IPS DF 6.9 (cell line): ENCODE measurements around the gene RBM20.
"Not testable (repeated sequence)": the region's sequence is repeated elsewhere in the genome, so short reads cannot be mapped to it uniquely, and the experiment has no call there.

Experiments
- DNase-seq: peaks from one replicate; pipeline ENCODE4 v3.0.0-alpha.2; 2013; ENCODE audit warnings: low read depth, low spot score
- H3K27ac ChIP-seq: one replicate; pipeline ENCODE4 v1.5.1; 2013; ENCODE audit warnings: low read length, control low read depth
- H3K27me3 ChIP-seq: 2 replicates; pipeline ENCODE4 v1.6.1; 2013; ENCODE audit warnings: mild to moderate bottlenecking, low read length; ENCODE audit not compliant: control insufficient read depth, insufficient read depth
- H3K36me3 ChIP-seq: 2 replicates; pipeline ENCODE4 v1.6.1; 2013; ENCODE audit warnings: low read length; ENCODE audit not compliant: control insufficient read depth, insufficient read depth
- H3K4me1 ChIP-seq: 2 replicates; pipeline ENCODE4 v1.6.1; 2013; ENCODE audit warnings: low read length; ENCODE audit not compliant: control insufficient read depth, insufficient read depth
- H3K4me3 ChIP-seq: 2 replicates; pipeline ENCODE4 v1.5.1; 2013; ENCODE audit warnings: mild to moderate bottlenecking, low read length
- H3K9me3 ChIP-seq: 2 replicates; pipeline ENCODE4 v1.6.1; 2013; ENCODE audit warnings: low read length, inconsistent platforms; ENCODE audit not compliant: control insufficient read depth, insufficient read depth
- whole genome bisulfite sequencing: extraction: QIAGEN DNeasy Blood & Tissue Kit; methylation state at CpG from one replicate; pipeline ENCODE4 v1.1.7; 2013; ENCODE audit warnings: mixed read lengths, missing lambda C conversion rate; ENCODE audit not compliant: insufficient read length, insufficient coverage; 5-methylcytosine and 5-hydroxymethylcytosine counted together

RBM20 gene

GRCh38 chr10:110764378-110764777 lies 120.2 kb downstream of the RBM20 start:
- Histone ChIP-seq H3K4me3 (no peak overlapping the region), H3K4me1 (no peaks in the 10 kb centered on the region), H3K27me3 (no peaks in the 10 kb centered on the region), H3K9me3 (no peaks in the 10 kb centered on the region), H3K36me3 (no peaks in the 10 kb centered on the region), H3K27ac (no peak overlapping the region)
- DNase-seq = no peak
- no CpG with 5 or more reads among the region's 12 CpGs for WGBS

DNA sequence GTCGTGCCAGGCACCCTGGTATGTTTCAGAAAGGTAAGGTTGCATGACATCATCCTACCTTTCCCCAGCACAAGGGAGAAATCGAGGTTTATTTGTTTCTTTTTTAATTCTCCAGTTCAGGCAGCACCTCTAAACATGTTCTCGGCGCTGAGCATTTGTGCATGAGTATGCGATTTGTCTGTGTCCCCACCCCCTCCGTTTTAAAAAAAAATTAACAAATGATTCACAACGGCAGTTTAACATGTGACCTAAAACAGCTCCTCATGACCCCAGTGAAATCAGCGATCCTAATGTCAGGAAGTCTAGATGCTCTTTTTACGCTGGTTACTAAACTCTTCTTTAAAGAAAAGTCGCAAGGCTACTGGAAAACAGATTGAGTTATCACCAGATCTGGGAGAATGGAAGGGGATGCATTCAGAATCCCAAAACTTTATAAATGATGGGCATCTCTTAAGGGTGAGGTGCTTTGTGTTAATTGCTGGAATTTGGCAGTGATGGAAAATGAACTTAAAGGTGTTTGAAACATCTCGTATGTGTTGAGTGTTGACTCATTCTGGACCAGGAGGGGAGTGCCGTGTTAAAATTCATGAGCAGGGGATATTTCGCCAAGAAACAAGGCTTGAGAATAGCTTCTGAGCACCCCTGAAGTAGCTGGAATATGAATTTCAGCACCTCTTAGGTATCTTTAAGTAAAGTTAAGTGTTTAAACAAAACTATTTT lies 120.8 kb downstream of the RBM20 start:
- H3K4me3 ChIP-seq = no peak overlapping the region
- no peak overlapping the region for H3K27ac ChIP-seq
- H3K36me3 ChIP-seq = no peaks in the 10 kb centered on the region
- no peaks in the 10 kb centered on the region for H3K27me3 ChIP-seq
- H3K9me3 ChIP-seq = no peaks in the 10 kb centered on the region
- DNase-seq = no peak
- H3K4me1 ChIP-seq = no peaks in the 10 kb centered on the region
- no CpG with 5 or more reads among the region's 13 CpGs for WGBS

DNA sequence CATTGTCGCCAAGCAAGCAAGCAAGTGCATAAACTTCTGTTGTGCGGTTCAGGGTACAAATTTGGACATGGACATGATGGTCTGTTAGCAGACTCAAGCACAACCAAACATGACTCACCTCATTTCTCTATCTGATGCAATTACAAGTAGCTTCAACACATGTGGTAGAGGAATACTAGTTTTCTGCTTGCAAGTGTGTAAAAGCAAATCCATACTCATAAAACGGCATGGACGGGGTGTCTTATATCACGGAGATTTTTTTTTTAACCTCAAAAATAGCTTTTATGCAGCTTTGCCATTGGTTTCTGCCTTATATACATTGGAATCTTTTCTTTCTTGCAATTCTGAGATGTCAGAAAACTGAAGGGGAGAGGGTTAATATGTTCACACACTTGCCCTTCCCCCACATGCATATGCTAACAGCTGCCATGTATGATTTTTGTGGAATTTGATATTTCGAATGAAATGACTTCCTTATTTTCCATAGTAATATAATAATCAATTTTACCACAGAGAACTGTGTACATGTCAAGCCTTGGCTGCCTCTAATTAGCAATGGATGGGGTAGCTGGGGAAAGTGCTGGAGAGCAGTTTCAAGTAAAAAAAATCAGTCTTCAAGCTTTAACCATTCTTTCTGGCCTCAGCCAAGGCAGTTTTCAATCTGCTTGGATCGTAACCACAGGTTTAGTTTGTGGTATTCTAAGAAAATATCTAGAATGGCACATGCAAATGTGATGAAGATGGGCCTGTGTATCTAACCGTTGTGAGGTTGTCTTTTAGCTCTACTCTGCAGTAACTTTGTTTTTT lies 121.6 kb downstream of the RBM20 start:
- Histone ChIP-seq H3K27me3 (no peaks in the 10 kb centered on the region), H3K4me1 (no peaks in the 10 kb centered on the region), H3K36me3 (no peaks in the 10 kb centered on the region), H3K27ac (no peak overlapping the region), H3K9me3 (no peaks in the 10 kb centered on the region), H3K4me3 (no peak overlapping the region)
- no CpG with 5 or more reads among the region's 8 CpGs for WGBS
- no peak for DNase-seq

- WGBS = no CpG with 5 or more reads among the region's 29 CpGs
- H3K4me3 ChIP-seq = not testable (repeated sequence)
Observed at GRCh38 chr10:110767601-110768000, 123.5 kb downstream of the RBM20 start.

GRCh38 chr10:110770243-110770642 lies 126.1 kb downstream of the RBM20 start:
- Histone ChIP-seq H3K27me3 (no peaks in the 10 kb centered on the region), H3K27ac (no peak overlapping the region), H3K4me3 (no peak overlapping the region), H3K4me1 (no peaks in the 10 kb centered on the region), H3K9me3 (no peaks in the 10 kb centered on the region), H3K36me3 (no peaks in the 10 kb centered on the region)
- no CpG with 5 or more reads among the region's 3 CpGs for WGBS
- no peak for DNase-seq

More at GRCh38 chr10:110767601-110768000, 123.5 kb downstream of the RBM20 start:
- not testable (repeated sequence) for DNase-seq, H3K27ac ChIP-seq, H3K9me3 ChIP-seq, H3K27me3 ChIP-seq, H3K4me1 ChIP-seq, H3K36me3 ChIP-seq

DNA sequence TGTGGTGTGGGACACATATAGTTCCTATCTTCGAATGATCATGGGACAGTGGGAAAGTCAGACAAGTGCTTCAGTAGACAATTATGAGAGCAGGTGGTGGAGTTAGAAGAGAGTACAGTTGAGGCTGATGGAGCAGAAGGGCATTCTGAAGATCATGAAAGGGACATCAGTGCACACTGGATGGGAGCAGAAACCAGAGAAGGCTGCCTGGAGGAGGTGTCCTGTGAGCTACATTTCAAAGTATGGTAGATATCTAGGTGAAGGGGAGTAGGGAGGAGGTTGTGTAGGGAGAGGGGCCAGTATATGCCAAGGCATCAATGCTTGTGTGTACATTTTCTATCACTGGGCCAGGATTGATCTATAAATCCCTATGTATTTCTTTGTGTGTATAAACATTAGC lies 127.3 kb downstream of the RBM20 start:
- no peaks in the 10 kb centered on the region for H3K9me3 ChIP-seq
- no peaks in the 10 kb centered on the region for H3K4me1 ChIP-seq
- DNase-seq = no peak
- H3K27me3 ChIP-seq = no peaks in the 10 kb centered on the region
- H3K36me3 ChIP-seq = no peaks in the 10 kb centered on the region
- H3K27ac ChIP-seq = no peak overlapping the region
- no CpG with 5 or more reads among the region's 1 CpG for WGBS
- no peak overlapping the region for H3K4me3 ChIP-seq

DNA sequence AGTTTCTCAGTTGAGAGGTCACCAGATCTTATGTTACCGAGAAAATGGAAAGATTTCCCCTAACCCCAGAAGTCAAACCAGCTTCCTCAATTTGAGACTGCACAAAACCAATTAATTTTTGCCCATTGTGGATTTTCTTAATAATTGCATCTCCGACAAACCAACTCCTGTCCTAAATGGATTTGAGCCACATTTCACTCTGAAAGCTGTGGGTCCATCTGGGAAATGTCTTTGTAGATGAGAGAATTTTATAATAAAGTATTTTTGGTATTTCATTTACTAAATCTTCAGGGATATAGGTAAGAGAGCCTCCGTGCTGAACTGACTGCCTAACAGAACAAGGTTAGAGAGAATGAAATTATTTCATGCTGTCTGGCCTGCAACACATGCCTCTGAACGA lies 127.9 kb downstream of the RBM20 start:
- H3K4me3 ChIP-seq = no peak overlapping the region
- no peaks in the 10 kb centered on the region for H3K9me3 ChIP-seq
- no peaks in the 10 kb centered on the region for H3K4me1 ChIP-seq
- no peaks in the 10 kb centered on the region for H3K27me3 ChIP-seq
- no peak overlapping the region for H3K27ac ChIP-seq
- DNase-seq = no peak
- H3K36me3 ChIP-seq = no peaks in the 10 kb centered on the region
- no CpG with 5 or more reads among the region's 4 CpGs for WGBS

DNA sequence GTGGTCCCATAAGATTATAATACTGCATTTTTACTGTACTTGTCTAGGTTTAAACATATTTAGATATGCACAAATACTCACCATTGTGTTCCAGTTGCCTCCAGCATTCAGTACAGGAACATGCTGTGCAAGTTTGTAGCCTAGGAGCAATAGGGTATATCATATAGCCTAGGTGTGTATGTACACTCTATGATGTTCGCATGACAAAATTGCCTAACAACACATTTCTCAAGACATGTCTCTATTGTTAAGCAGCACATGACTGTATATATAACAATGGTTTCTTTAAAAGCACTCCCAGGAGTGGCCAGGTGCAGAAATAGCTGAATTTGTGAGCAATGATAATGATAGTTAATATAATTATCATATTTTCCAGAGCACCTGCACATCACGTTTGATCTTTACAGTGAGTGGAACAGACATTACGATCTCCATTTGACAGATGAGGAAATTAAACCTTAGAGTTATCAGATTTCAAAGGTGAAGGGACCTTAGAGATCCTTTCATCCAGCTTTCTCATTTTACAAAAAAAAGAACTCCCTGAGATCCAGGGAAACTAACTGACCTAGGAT lies 128.4 kb downstream of the RBM20 start:
- WGBS = no CpG with 5 or more reads among the region's 3 CpGs
- no peaks in the 10 kb centered on the region for H3K4me1 ChIP-seq
- no peak for DNase-seq
- H3K4me3 ChIP-seq = no peak overlapping the region
- no peaks in the 10 kb centered on the region for H3K36me3 ChIP-seq
- H3K27ac ChIP-seq = no peak overlapping the region
- no peaks in the 10 kb centered on the region for H3K9me3 ChIP-seq
- no peaks in the 10 kb centered on the region for H3K27me3 ChIP-seq

DNA sequence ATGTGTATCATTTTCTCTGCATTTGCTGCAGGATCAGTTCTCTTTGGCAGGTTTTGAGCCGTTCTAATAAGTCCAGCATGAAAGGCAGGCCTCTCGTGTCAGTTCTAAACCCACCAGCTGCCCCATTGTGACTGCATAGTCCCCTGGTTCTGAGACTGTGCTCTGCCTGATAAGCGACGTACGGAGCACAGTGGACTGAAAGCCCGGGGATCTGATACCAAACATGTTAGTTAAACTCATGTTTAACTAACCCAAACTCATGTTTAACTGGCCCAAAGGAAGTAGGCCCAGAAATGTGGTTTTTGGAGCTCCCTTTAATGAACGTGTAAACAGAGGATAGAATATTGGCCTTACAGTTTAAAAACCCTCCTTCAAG lies 129.5 kb downstream of the RBM20 start:
- no peaks in the 10 kb centered on the region for H3K4me1 ChIP-seq
- no peak overlapping the region for H3K27ac ChIP-seq
- no peak for DNase-seq
- no peaks in the 10 kb centered on the region for H3K9me3 ChIP-seq
- WGBS = no CpG with 5 or more reads among the region's 7 CpGs
- H3K36me3 ChIP-seq = no peaks in the 10 kb centered on the region
- no peak overlapping the region for H3K4me3 ChIP-seq
- no peaks in the 10 kb centered on the region for H3K27me3 ChIP-seq

DNA sequence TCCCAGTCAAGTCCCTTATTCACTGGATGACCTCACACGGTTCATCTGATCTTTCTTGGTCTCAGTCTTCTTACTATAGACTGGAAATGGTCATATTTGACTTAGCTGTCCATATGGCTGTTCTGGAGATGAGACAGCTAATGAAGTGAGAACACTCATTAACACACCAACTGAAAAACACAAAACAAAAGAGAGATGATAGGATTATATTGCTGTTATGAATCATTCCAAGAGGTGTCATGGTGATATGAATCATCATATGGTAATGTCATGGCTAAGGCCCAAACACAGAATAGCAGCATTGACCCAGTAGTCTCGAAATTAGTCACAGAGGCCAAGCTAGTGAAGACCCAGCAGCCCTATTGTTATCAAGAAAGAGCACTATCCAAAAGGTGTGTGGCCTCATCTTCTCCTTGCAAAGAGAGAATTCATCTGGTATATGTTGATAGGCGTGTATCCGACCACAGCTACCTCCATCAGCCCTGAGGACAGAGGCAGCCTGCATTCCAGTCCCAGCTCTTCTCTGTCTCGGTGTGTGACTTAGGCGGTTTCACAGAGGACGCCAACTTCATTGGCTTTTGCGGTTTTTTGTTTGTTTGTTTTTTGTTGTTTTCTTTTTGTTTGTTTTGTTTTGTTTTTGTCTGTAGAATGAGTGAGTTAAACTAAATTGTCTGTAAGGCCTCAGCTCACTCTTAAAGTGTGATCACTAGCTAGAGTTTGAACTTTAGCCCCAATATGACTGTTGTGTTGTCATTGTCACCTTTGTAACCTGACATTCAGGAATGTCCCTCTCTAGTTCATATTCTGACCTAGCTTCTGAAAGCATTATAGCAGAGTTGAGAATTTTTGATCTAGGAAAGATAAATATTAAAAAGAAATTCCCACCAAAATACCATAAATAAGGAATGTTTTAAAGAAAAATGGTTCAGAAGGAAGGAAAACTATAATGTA lies 130.2 kb downstream of the RBM20 start:
- H3K27ac ChIP-seq = no peak overlapping the region

More for the DNA sequence above, 130.2 kb downstream of the RBM20 start:
- Histone ChIP-seq H3K4me3 (no peak overlapping the region), H3K4me1 (no peaks in the 10 kb centered on the region), H3K36me3 (no peaks in the 10 kb centered on the region), H3K27me3 (no peaks in the 10 kb centered on the region), H3K9me3 (no peaks in the 10 kb centered on the region)
- WGBS = no CpG with 5 or more reads among the region's 8 CpGs
- no peak for DNase-seq
